Vagina (tissue), 2 donors: ENCODE data around the gene KDM7A. TPM values are rescaled to one million over a fixed set of nuclear protein-coding genes. Genes with fewer than 3 reads are reported as not detected.

Experiments
- DNase-seq, 2 donors: peaks; one replicate each; pipeline ENCODE4 v3.0.0-alpha.2; 2017; ENCODE audit errors: extremely low spot score in 2 of 2
- H3K27ac ChIP-seq: fragments of 200-600 bp; sonication (generic); one replicate; pipeline ENCODE4 v1.5.1; 2019
- H3K27me3 ChIP-seq: fragments of 200-600 bp; sonication (generic); one replicate; pipeline ENCODE4 v1.5.1; 2019
- H3K36me3 ChIP-seq, 2 donors: fragments of 200-600 bp; sonication (generic); one replicate each; pipeline ENCODE4 v1.5.1; 2017 to 2019
- H3K4me1 ChIP-seq: fragments of 200-600 bp; sonication (generic); one replicate; pipeline ENCODE4 v1.5.1; 2019
- H3K4me3 ChIP-seq, 2 donors: fragments of 200-600 bp; sonication (generic); 1 replicate in 1 of 2; 2 replicates in 1 of 2; pipeline ENCODE4 v1.5.1; 2016 to 2019
- H3K9me3 ChIP-seq: fragments of 200-600 bp; sonication (generic); one replicate; pipeline ENCODE4 v1.5.1; 2019
- POLR2A ChIP-seq, 2 donors: fragments of 450-650 bp; IDR thresholded peaks; one replicate each; pipeline ENCODE4 v1.6.1; 2017; ENCODE audit warnings: antibody characterized with exemption in 2 of 2, mild to moderate bottlenecking in 2 of 2, moderate library complexity in 2 of 2
- POLR2AphosphoS5 ChIP-seq, 2 donors: sonication (generic); formaldehyde crosslinking; IDR thresholded peaks; one replicate each; pipeline ENCODE4 v1.9.0; 2017; ENCODE audit warnings: antibody characterized with exemption in 2 of 2, mild to moderate bottlenecking in 2 of 2, low read depth in 1 of 2; ENCODE audit not compliant: insufficient read depth in 1 of 2
- intact Hi-C: fragments of 100-400 bp; cut with DNase I; formaldehyde crosslinking; loops from one replicate; pipeline ENCODE4 v1.15.1; 2023
- total RNA-seq: library from RNA; depleted of rRNA; stranded (reverse); fragments of >200 nt; gene quantifications from one replicate; pipeline ENCODE4 v1.2.3, GENCODE V29; 2016
- TF ChIP-seq, protein P1 (sequence below), 3 experiments: fragments of 450-650 bp in 2 of 3; fragments of 200-600 bp in 1 of 3; sonication (generic) in 1 of 3; IDR thresholded peaks; one replicate each; pipeline ENCODE4 v1.5.1; 2017 to 2019; ENCODE audit warnings: antibody characterized with exemption in 3 of 3, mild to moderate bottlenecking in 2 of 3, moderate library complexity in 2 of 3

Gene KDM7A
- total RNA-seq, 1 donor from 2014 or later, result 24.6 TPM

DNA sequence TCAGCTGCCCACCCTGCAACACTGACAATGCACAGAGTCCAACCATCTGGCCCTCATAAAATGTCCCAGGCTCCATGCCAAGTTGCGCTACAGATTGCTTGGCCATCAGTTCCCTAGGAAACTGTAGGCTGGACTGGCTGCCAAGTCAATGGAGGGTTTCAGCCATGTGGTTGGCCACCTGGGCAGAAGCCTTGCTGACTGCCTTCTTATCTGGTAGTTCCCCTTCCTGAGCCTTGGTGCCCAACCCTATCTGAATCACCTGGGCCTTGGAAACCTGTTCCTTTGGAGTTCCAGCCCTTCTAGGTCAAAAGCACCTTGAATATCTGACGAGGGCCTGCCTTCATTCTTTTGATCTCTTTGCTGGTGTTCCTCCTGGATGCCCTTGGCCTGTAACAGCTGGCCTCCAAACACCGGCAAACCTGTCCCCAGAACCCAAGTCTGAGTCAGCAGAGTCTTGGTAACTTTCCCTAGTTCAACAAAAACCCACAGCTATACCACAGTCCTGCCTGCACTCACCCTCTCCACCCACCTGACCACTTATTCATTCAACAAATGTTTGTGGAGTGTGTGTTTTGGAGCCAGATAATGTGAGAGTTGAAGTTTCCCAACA lies 37.4 kb upstream of the KDM7A start:
- no peak for TF ChIP-seq POLR2A (IDR thresholded peaks at IDR 0.05)
- TF ChIP-seq POLR2AphosphoS5 (IDR thresholded peaks at IDR 0.05; ENCODE audit: insufficient read depth in 1 of 2, low read depth in 1 of 2), result no peak
- TF ChIP-seq, protein P1, sequence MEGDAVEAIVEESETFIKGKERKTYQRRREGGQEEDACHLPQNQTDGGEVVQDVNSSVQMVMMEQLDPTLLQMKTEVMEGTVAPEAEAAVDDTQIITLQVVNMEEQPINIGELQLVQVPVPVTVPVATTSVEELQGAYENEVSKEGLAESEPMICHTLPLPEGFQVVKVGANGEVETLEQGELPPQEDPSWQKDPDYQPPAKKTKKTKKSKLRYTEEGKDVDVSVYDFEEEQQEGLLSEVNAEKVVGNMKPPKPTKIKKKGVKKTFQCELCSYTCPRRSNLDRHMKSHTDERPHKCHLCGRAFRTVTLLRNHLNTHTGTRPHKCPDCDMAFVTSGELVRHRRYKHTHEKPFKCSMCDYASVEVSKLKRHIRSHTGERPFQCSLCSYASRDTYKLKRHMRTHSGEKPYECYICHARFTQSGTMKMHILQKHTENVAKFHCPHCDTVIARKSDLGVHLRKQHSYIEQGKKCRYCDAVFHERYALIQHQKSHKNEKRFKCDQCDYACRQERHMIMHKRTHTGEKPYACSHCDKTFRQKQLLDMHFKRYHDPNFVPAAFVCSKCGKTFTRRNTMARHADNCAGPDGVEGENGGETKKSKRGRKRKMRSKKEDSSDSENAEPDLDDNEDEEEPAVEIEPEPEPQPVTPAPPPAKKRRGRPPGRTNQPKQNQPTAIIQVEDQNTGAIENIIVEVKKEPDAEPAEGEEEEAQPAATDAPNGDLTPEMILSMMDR (IDR thresholded peaks at IDR 0.05), result no peak
- no peaks in the 10 kb centered on the region for H3K27me3 ChIP-seq
- H3K36me3 ChIP-seq, result no peaks in the 10 kb centered on the region
- H3K4me3 ChIP-seq, result no peak overlapping the region
- no peak overlapping the region for H3K27ac ChIP-seq
- intact Hi-C loops, result no loop called here
- no peak for DNase-seq
- H3K9me3 ChIP-seq, result no peaks in the 10 kb centered on the region
- H3K4me1 ChIP-seq, result peaks cover 7% of the 10 kb centered on the region

GRCh38 chr7:140213684-140214074 lies 36.9 kb upstream of the KDM7A start:
- DNase-seq, result no peak
- Histone ChIP-seq H3K4me3 (no peak overlapping the region), H3K27me3 (no peaks in the 10 kb centered on the region), H3K9me3 (no peaks in the 10 kb centered on the region), H3K27ac (no peak overlapping the region), H3K4me1 (peaks cover 7% of the 10 kb centered on the region), H3K36me3 (no peaks in the 10 kb centered on the region)
- TF ChIP-seq POLR2A (IDR thresholded peaks at IDR 0.05), result no peak
- TF ChIP-seq POLR2AphosphoS5 (IDR thresholded peaks at IDR 0.05; ENCODE audit: insufficient read depth in 1 of 2, low read depth in 1 of 2), result no peak
- TF ChIP-seq, protein P1 (IDR thresholded peaks at IDR 0.05), result no peak
- intact Hi-C loops, result no loop called here

DNA sequence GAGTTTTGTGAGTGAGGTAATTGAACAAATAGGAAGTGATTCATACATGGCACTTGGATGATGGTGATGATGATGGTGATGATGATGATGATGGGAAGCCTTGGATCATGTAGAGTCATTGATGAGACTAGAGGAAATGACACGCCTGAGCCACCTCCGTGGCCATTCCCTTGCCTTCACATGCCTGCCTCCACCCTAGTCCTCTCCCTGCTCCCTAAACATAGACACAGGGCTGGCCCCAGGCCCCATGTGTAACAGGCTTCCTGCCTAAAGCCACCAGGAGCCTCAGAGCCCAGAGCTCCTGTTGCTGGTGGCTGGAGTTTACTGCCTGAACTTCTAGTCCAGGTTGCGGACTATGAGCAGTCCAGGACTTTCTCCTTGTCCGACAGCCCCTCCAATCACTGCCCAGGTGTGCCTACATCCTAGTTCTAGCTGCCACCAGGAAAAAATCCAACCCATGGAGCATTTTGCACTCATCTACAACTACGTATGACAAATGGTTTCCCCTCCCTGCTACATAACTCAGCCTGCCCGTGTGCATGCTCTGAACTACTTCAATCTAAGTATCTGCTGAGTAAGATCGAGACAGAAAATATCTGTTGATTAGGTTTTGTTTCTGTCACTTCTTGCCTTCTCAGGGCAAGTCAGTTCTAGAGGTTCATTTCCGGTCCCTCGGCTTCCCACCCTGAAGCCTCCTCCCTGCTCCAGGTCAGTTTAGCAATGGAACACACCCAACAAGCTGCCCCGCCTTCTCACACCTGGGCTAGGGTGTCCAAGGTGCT lies 35.5 kb upstream of the KDM7A start:
- H3K27me3 ChIP-seq, result no peaks in the 10 kb centered on the region
- no peak overlapping the region for H3K27ac ChIP-seq
- intact Hi-C loops, result no loop called here
- no peak overlapping the region for H3K4me3 ChIP-seq
- peaks cover 7% of the 10 kb centered on the region for H3K4me1 ChIP-seq
- H3K9me3 ChIP-seq, result no peaks in the 10 kb centered on the region
- TF ChIP-seq, protein P1 (IDR thresholded peaks at IDR 0.05), result no peak
- TF ChIP-seq POLR2A (IDR thresholded peaks at IDR 0.05), result no peak
- TF ChIP-seq POLR2AphosphoS5 (IDR thresholded peaks at IDR 0.05; ENCODE audit: insufficient read depth in 1 of 2, low read depth in 1 of 2), result no peak
- DNase-seq, result no peak
- no peaks in the 10 kb centered on the region for H3K36me3 ChIP-seq

GRCh38 chr7:140211698-140212097 lies 34.9 kb upstream of the KDM7A start:
- Histone ChIP-seq H3K27ac (no peak overlapping the region), H3K9me3 (no peaks in the 10 kb centered on the region), H3K27me3 (no peaks in the 10 kb centered on the region), H3K4me3 (no peak overlapping the region), H3K36me3 (no peaks in the 10 kb centered on the region), H3K4me1 (peaks cover 7% of the 10 kb centered on the region)
- no peak for TF ChIP-seq POLR2A (IDR thresholded peaks at IDR 0.05)
- TF ChIP-seq, protein P1 (IDR thresholded peaks at IDR 0.05), result no peak
- TF ChIP-seq POLR2AphosphoS5 (IDR thresholded peaks at IDR 0.05; ENCODE audit: insufficient read depth in 1 of 2, low read depth in 1 of 2), result no peak
- DNase-seq, result no peak
- intact Hi-C loops, result no loop called here
